ENCODE results near the gene COQ2. TPM values are rescaled to one million over a fixed set of nuclear protein-coding genes. Genes with fewer than 3 reads are reported as not detected.
A peak's percentile ranks its signal among the peaks of the same experiment; 100 is the strongest.

The COQ2 gene
- total and polyA plus RNA-seq, 2 of the 13 experiments (the other 11 are each of a cell fraction or from before 2014, with no cell fraction given), result 10.1 to 17.3 TPM

- FAIRE-seq, result no peak
- Histone ChIP-seq H3K79me2 (ENCODE audit: insufficient read depth, low read length) (no peaks in the 10 kb centered on the region), H3K4me2 (ENCODE audit: low read depth, low read length) (no peak overlapping the region), H3K36me3 (replicated peaks in 1 of 2; ENCODE audit: control insufficient read depth in 1 of 2, insufficient read depth in 2 of 2, low read length in 2 of 2) (no peaks in the 10 kb centered on the region), H2AFZ (ENCODE audit: low read length) (no peak overlapping the region), H3K27me3 (ENCODE audit: control insufficient read depth in 1 of 2, insufficient read depth in 2 of 2, low read length in 2 of 2) (no peaks in the 10 kb centered on the region; a peak in 1 of 5 replicates), H4K20me1 (ENCODE audit: insufficient read depth, low read length) (no peaks in the 10 kb centered on the region), H3K27ac (ENCODE audit: extremely low read length, insufficient read depth, low read length) (no peak overlapping the region), H3K4me1 (ENCODE audit: insufficient read depth, low read length) (no peaks in the 10 kb centered on the region), H3K4me3 (replicated peaks in 1 of 3; ENCODE audit: insufficient read depth in 1 of 3, low read depth in 2 of 3, low read length in 3 of 3) (no peak overlapping the region), H3K9ac (ENCODE audit: insufficient read depth, low read depth, low read length) (no peak overlapping the region), H3K9me3 (ENCODE audit: low read length) (no peaks in the 10 kb centered on the region)
- 85% methylated on average over 8 of the region's 8 CpGs for WGBS (ENCODE audit: low lambda C conversion rate)
- TF ChIP-seq MAFF (IDR thresholded peaks at IDR 0.05; ENCODE audit: low read depth, low read length) (0 out of 2 replicates have a peak, but pooled peaks have one; percentile 4), GABPA (IDR thresholded peaks at IDR 0.05; ENCODE audit: low read depth, low read length) (no peak), GABPA (CRISPR knock-in tag; IDR thresholded peaks at IDR 0.05; ENCODE audit: low read depth) (0 out of 2 replicates have a peak, but pooled peaks have one; percentile 18), MAFK (conservative IDR thresholded peaks at IDR 0.05 in 1 of 2, IDR thresholded peaks at IDR 0.05 in 1 of 2; ENCODE audit: low read length in 2 of 2) (peak in 1 of 2 experiments; percentile 43; a peak in 1 of 4 replicates), NFATC3 (CRISPR knock-in tag; IDR thresholded peaks at IDR 0.05) (no peak)
- TF ChIP-seq, protein P1, sequence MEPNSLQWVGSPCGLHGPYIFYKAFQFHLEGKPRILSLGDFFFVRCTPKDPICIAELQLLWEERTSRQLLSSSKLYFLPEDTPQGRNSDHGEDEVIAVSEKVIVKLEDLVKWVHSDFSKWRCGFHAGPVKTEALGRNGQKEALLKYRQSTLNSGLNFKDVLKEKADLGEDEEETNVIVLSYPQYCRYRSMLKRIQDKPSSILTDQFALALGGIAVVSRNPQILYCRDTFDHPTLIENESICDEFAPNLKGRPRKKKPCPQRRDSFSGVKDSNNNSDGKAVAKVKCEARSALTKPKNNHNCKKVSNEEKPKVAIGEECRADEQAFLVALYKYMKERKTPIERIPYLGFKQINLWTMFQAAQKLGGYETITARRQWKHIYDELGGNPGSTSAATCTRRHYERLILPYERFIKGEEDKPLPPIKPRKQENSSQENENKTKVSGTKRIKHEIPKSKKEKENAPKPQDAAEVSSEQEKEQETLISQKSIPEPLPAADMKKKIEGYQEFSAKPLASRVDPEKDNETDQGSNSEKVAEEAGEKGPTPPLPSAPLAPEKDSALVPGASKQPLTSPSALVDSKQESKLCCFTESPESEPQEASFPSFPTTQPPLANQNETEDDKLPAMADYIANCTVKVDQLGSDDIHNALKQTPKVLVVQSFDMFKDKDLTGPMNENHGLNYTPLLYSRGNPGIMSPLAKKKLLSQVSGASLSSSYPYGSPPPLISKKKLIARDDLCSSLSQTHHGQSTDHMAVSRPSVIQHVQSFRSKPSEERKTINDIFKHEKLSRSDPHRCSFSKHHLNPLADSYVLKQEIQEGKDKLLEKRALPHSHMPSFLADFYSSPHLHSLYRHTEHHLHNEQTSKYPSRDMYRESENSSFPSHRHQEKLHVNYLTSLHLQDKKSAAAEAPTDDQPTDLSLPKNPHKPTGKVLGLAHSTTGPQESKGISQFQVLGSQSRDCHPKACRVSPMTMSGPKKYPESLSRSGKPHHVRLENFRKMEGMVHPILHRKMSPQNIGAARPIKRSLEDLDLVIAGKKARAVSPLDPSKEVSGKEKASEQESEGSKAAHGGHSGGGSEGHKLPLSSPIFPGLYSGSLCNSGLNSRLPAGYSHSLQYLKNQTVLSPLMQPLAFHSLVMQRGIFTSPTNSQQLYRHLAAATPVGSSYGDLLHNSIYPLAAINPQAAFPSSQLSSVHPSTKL (CRISPR knock-in tag; IDR thresholded peaks at IDR 0.05), result no peak
- DNase-seq (ENCODE audit: low spot score), result no peak
- ATAC-seq, result no peak
- BruUV-seq (replicated peaks), result no TSS peak
- intact Hi-C loops (cut with micrococcal nuclease; ENCODE audit: unreplicated experiment), result no loop called here
- POLR2A ChIA-PET, result no interaction called here
- in situ Hi-C loops (cut with HindIII; ENCODE audit: extremely low pct_ligation_motif_present, low pct_unique_long_range_greater_than_20kb), result no loop called here
- CTCF ChIA-PET (ENCODE audit: low intra/inter-chr PET ratio, low total read pairs), result no interaction called here
These were observed 66.7 kb downstream of the COQ2 start for GRCh38 chr4:83217721-83218522.

All from HepG2 (cell line).